ENCODE measurements around the gene BTBD9. TPM values are rescaled to one million over a fixed set of nuclear protein-coding genes. Genes with fewer than 3 reads are reported as not detected.

BTBD9 gene
- total and polyA plus RNA-seq, 2 experiments from 2014 or later, result 13.0 to 17.0 TPM

GRCh38 chr6:38509713-38510112 is 130.0 kb downstream of the BTBD9 start:
- peak; percentile 17 for DNase-seq (ENCODE audit: low spot score)
- no peak overlapping the region for H3K4me2 ChIP-seq
- no peaks in the 10 kb centered on the region for H3K9me2 ChIP-seq (replicated peaks; ENCODE audit: insufficient read depth)
- H3K4me1 ChIP-seq (ENCODE audit: insufficient read depth), result peaks cover 16% of the 10 kb centered on the region
- H3K36me3 ChIP-seq (replicated peaks; ENCODE audit: insufficient read depth, low read depth), result no peaks in the 10 kb centered on the region
- H3K9me3 ChIP-seq (ENCODE audit: low read depth), result no peaks in the 10 kb centered on the region
- H3K27ac ChIP-seq, result peak overlapping the region; percentile 35
- H3K4me3 ChIP-seq, result no peak overlapping the region
- H4K20me1 ChIP-seq (ENCODE audit: insufficient read depth, poor library complexity, severe bottlenecking), result no peaks in the 10 kb centered on the region
- no peak overlapping the region for H2AFZ ChIP-seq
- WGBS (ENCODE audit: low lambda C conversion rate, missing lambda C conversion rate), result 87% methylated on average over 1 of the region's 1 CpG
- H3K27me3 ChIP-seq, result no peaks in the 10 kb centered on the region
- TF ChIP-seq CTCF (IDR thresholded peaks at IDR 0.05; ENCODE audit: poor library complexity), result no peak
- no peak for TF ChIP-seq EZH2 (IDR thresholded peaks at IDR 0.05; ENCODE audit: borderline replicate concordance)
- no peak for TF ChIP-seq EZH2phosphoT487 (IDR thresholded peaks at IDR 0.05; ENCODE audit: low read depth, severe bottlenecking, unreplicated experiment)
- no peaks in the 10 kb centered on the region for H3K79me2 ChIP-seq

- peak overlapping the region; percentile 10 for H3K4me2 ChIP-seq
Observed at GRCh38 chr6:38508894-38509293, 130.8 kb downstream of the BTBD9 start.

GRCh38 chr6:38508286-38508685 is 131.4 kb downstream of the BTBD9 start:
- Histone ChIP-seq H3K9me3 (ENCODE audit: low read depth) (no peaks in the 10 kb centered on the region), H3K4me1 (ENCODE audit: insufficient read depth) (peaks cover 25% of the 10 kb centered on the region), H3K36me3 (replicated peaks; ENCODE audit: insufficient read depth, low read depth) (no peaks in the 10 kb centered on the region), H3K9me2 (replicated peaks; ENCODE audit: insufficient read depth) (no peaks in the 10 kb centered on the region), H3K27me3 (no peaks in the 10 kb centered on the region), H3K4me2 (no peak overlapping the region), H3K4me3 (no peak overlapping the region), H3K27ac (peak overlapping the region; percentile 11), H3K79me2 (no peaks in the 10 kb centered on the region), H4K20me1 (ENCODE audit: insufficient read depth, poor library complexity, severe bottlenecking) (no peaks in the 10 kb centered on the region), H2AFZ (no peak overlapping the region)
- 77% methylated on average over 2 of the region's 2 CpGs for WGBS (ENCODE audit: low lambda C conversion rate, missing lambda C conversion rate)
- no peak for TF ChIP-seq CTCF (IDR thresholded peaks at IDR 0.05; ENCODE audit: poor library complexity)
- no peak for TF ChIP-seq EZH2phosphoT487 (IDR thresholded peaks at IDR 0.05; ENCODE audit: low read depth, severe bottlenecking, unreplicated experiment)
- TF ChIP-seq EZH2 (IDR thresholded peaks at IDR 0.05; ENCODE audit: borderline replicate concordance), result no peak
- no peak for DNase-seq (ENCODE audit: low spot score)

More at GRCh38 chr6:38508894-38509293, 130.8 kb downstream of the BTBD9 start:
- Histone ChIP-seq H3K79me2 (no peaks in the 10 kb centered on the region), H4K20me1 (ENCODE audit: insufficient read depth, poor library complexity, severe bottlenecking) (no peaks in the 10 kb centered on the region), H2AFZ (no peak overlapping the region), H3K27ac (peak overlapping the region; percentile 35), H3K4me1 (ENCODE audit: insufficient read depth) (peaks cover 19% of the 10 kb centered on the region), H3K4me3 (no peak overlapping the region), H3K9me2 (replicated peaks; ENCODE audit: insufficient read depth) (no peaks in the 10 kb centered on the region), H3K9me3 (ENCODE audit: low read depth) (no peaks in the 10 kb centered on the region), H3K27me3 (no peaks in the 10 kb centered on the region), H3K36me3 (replicated peaks; ENCODE audit: insufficient read depth, low read depth) (no peaks in the 10 kb centered on the region)
- TF ChIP-seq EZH2phosphoT487 (IDR thresholded peaks at IDR 0.05; ENCODE audit: low read depth, severe bottlenecking, unreplicated experiment) (no peak), CTCF (IDR thresholded peaks at IDR 0.05; ENCODE audit: poor library complexity) (no peak), EZH2 (IDR thresholded peaks at IDR 0.05; ENCODE audit: borderline replicate concordance) (no peak)
- no peak for DNase-seq (ENCODE audit: low spot score)

- peaks cover 30% of the 10 kb centered on the region for H3K4me1 ChIP-seq (ENCODE audit: insufficient read depth)
- no peak overlapping the region for H3K27ac ChIP-seq
- no peak overlapping the region for H2AFZ ChIP-seq
- H3K9me3 ChIP-seq (ENCODE audit: low read depth), result no peaks in the 10 kb centered on the region
- H3K4me3 ChIP-seq, result no peak overlapping the region
- no peaks in the 10 kb centered on the region for H3K36me3 ChIP-seq (replicated peaks; ENCODE audit: insufficient read depth, low read depth)
- no peaks in the 10 kb centered on the region for H4K20me1 ChIP-seq (ENCODE audit: insufficient read depth, poor library complexity, severe bottlenecking)
- TF ChIP-seq EZH2 (IDR thresholded peaks at IDR 0.05; ENCODE audit: borderline replicate concordance) (no peak), EZH2phosphoT487 (IDR thresholded peaks at IDR 0.05; ENCODE audit: low read depth, severe bottlenecking, unreplicated experiment) (no peak), CTCF (IDR thresholded peaks at IDR 0.05; ENCODE audit: poor library complexity) (no peak)
- H3K27me3 ChIP-seq, result no peaks in the 10 kb centered on the region
- no peak overlapping the region for H3K4me2 ChIP-seq
- H3K9me2 ChIP-seq (replicated peaks; ENCODE audit: insufficient read depth), result no peaks in the 10 kb centered on the region
- no peak for DNase-seq (ENCODE audit: low spot score)
- H3K79me2 ChIP-seq, result no peaks in the 10 kb centered on the region
Observed at GRCh38 chr6:38507173-38507572, 132.6 kb downstream of the BTBD9 start.

Data from hepatocyte (in vitro differentiated cells).